Activated CD8-positive, alpha-beta memory T cell treated with anti-CD3 and anti-CD28 coated beads, Interleukin-2, amount 50 U/mL, for 1 hour (primary cell): Measurements from ENCODE around the gene LIN54.
A peak's percentile ranks its signal among the peaks of the same experiment; 100 is the strongest.
"Not testable (repeated sequence)": the region's sequence is repeated elsewhere in the genome, so short reads cannot be mapped to it uniquely, and the experiment has no call there.

Experiments used
- DNase-seq: peaks from one replicate; pipeline ENCODE4 v3.0.0-alpha.2; 2020; ENCODE audit errors: extremely low read depth

The LIN54 gene

DNA sequence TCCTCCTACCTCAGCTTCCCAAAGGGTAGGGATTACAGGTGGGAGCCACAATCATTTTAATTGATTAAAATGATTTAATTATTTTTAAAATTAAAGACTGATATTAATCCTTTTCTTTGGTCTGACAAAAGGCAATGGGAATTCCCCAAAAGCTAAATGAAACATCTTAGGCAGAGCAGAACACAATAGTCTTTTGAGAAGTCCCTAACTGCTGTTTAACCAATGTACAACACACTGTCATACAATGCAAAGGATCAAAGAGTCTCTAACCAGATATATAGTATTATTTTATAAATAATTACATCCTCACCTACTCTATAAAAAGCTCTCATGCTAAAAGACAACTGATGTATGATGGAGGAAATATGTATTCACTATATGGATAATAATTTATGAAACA is 63.1 kb downstream of the LIN54 start:
- DNase-seq, result no peak

- DNase-seq, result no peak
These were observed 71.2 kb downstream of the LIN54 start for GRCh38 chr4:82939414-82939813.

GRCh38 chr4:82934441-82934840 is 76.2 kb downstream of the LIN54 start:
- no peak for DNase-seq

GRCh38 chr4:82930848-82931755 is 79.5 kb downstream of the LIN54 start:
- no peak for DNase-seq

DNA sequence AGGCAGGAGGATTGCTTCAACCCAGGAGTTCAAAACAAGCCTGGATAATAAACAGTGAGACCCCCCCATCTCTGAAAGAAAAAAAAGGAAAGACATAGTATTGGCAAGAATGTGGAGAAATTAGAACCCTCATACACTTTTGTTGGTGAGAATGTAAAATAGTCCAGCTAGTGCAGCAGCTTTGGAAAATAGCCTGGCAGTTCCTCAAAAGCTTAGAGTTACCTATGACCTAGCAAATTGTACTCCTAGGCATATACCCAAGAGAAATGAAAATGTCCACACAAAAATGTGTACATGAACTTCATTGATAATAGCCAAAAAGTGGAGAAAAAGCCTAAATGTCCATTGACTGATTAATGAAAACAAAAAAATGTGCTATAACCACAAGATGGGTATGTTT is 88.8 kb downstream of the LIN54 start:
- DNase-seq, result no peak

- no peak for DNase-seq
These were observed 91.2 kb downstream of the LIN54 start for GRCh38 chr4:82919386-82919785.

GRCh38 chr4:82918091-82918490 is 92.5 kb downstream of the LIN54 start:
- DNase-seq, result no peak

- not testable (repeated sequence) for DNase-seq
These were observed 96.7 kb downstream of the LIN54 start for GRCh38 chr4:82913968-82914367.

DNA sequence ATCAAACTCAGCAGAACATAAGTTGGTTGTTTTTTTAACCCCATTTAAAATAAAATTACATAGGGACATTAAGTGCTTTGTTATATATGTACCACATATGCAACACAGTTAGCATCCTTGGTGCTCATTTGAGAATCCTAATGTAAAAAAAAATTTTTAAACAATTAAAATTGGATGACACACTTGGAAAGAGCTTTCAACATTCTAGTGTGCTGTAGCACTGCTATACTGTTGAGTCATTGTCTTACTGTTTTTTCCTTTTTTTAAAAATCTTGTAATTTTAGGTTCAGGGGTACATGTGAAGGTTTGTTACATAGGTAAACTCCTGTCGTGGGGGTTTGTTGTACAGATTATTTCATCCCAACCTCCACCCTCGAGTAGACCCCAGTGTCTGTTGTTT is 97.3 kb downstream of the LIN54 start:
- no peak for DNase-seq

- no peak for DNase-seq
These were observed 101.3 kb downstream of the LIN54 start for GRCh38 chr4:82909326-82909725.

DNA sequence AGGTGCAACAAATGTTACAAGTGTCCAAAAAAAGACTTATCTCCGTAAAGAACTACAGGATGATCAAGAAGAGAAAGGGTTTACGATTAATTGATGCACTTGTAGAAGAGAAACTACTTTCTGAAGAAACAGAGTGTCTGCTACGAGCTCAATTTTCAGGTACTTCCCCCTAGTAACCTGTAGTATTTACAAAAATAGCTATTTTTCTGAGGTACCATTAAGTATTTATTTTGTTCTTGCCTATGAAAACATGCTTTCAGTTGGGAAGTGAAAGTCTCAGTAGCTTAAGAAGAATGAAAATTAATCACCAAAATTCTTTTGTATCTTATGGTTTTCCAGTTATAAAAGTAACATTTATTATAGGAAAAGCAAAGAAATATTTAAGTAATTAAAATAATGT is 104.2 kb downstream of the LIN54 start:
- no peak for DNase-seq

- no peak for DNase-seq
These were observed 105.4 kb downstream of the LIN54 start for GRCh38 chr4:82905205-82905604.

DNA sequence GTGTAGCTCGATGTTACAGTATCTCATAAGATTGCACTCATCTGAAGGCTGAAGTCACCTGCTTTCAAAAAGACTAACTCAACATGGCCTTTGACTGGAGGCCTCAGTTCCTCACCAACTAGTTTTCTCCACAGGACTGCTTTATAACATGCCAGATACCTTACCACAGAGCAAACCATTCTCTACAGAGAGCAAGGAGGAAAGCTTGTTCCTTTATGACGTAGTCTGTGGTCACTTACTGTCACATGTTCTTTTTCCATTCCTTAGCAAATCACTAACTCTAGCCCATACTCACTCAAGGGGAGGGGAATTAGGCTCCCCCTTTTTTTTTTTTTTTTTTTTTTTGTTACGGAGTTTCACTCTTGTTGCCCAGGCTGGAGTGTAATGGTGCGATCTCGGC is 106.9 kb downstream of the LIN54 start:
- no peak for DNase-seq

GRCh38 chr4:82901183-82901718 is 109.4 kb downstream of the LIN54 start:
- DNase-seq, result no peak

GRCh38 chr4:82900411-82901182 is 110.0 kb downstream of the LIN54 start, which contains the start of gene THAP9:
TSS of gene THAP9 (plus strand) at chr4:82900735. CDS start at chr4:82900803, 68 bp downstream.
- peak; percentile 97 for DNase-seq

GRCh38 chr4:82900066-82900410 is 110.6 kb downstream of the LIN54 start:
- DNase-seq, result no peak

- DNase-seq, result no peak
These were observed 111.1 kb downstream of the LIN54 start for GRCh38 chr4:82899374-82900065.

GRCh38 chr4:82898322-82899243 is 112.0 kb downstream of the LIN54 start:
- no peak for DNase-seq

DNA sequence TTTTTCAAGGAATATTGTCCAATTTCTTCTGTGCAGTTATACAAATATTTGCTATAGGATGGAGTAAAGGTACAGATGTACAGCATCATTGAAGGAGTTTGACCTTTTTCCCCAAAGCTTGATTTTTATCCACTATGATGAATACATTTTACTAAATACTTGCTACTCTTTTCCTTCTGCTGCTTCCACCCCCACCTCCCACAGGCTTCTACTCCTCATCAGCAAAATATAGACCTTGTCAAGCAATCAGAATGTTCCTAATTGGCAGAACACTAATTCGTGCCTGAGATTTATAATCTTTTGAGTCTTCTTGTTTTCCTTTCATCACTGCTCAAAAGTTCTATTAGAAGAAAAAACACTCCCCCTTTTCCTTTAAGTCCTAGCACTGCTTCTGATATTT is 113.9 kb downstream of the LIN54 start:
- no peak for DNase-seq

DNA sequence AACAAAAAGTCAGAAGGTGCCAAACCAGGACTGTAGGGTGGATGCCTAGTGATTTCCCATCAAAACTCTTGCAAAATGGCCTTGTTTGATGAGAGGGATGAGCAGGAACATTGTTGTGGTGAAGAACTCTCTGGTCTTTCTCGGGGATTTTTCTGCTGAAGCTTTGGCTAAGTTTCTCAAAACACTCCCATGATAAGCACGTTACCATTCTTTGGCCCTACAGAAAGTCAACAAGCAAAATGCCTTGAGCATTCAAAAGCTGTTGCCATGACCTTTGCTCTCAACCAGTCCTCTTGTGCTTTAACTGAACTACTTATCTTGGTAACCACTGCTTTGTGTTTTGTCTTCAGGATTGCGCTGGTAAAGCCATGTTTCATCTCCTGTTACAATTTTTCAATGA is 116.7 kb downstream of the LIN54 start:
- DNase-seq, result no peak

- no peak for DNase-seq
These were observed 118.2 kb downstream of the LIN54 start for GRCh38 chr4:82892467-82892802.
